Loucy (cell line): ENCODE data around the gene GLOD4.

Experiments used
- EZH2phosphoT487 ChIP-seq: fragments of 200-600 bp; IDR thresholded peaks from 2 replicates; pipeline ENCODE4 v1.6.1; 2018; ENCODE audit warnings: antibody characterized with exemption, mild to moderate bottlenecking, moderate library complexity, borderline replicate concordance
- TF ChIP-seq, protein P1 (sequence below): fragments of 200-600 bp; sonication (generic); conservative IDR thresholded peaks from 2 replicates; pipeline ENCODE4 v1.5.1; 2014; ENCODE audit warnings: mild to moderate bottlenecking, antibody characterized with exemption, low read length

DNA sequence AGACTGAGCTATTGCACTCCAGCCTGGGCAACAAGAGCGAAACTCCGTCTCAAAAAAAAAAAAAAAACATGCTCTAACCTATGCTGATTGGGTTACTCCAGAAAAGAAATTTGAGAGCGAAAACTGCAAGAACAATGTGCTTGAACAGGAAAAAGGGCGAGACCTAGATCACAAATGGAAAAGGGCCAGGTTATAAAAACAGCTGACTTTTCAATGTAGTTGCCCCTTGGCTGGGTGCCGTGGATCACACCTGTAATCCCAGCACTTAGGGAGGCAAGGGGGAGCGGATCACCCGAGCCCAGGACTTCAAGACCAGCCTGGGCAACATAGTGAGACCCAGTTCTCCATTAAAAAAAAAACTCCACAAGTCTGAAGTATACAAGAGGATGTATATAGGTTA lies 48.9 kb upstream of the GLOD4 start:
- TF ChIP-seq, protein P1, sequence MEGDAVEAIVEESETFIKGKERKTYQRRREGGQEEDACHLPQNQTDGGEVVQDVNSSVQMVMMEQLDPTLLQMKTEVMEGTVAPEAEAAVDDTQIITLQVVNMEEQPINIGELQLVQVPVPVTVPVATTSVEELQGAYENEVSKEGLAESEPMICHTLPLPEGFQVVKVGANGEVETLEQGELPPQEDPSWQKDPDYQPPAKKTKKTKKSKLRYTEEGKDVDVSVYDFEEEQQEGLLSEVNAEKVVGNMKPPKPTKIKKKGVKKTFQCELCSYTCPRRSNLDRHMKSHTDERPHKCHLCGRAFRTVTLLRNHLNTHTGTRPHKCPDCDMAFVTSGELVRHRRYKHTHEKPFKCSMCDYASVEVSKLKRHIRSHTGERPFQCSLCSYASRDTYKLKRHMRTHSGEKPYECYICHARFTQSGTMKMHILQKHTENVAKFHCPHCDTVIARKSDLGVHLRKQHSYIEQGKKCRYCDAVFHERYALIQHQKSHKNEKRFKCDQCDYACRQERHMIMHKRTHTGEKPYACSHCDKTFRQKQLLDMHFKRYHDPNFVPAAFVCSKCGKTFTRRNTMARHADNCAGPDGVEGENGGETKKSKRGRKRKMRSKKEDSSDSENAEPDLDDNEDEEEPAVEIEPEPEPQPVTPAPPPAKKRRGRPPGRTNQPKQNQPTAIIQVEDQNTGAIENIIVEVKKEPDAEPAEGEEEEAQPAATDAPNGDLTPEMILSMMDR = no peak
- no peak for TF ChIP-seq EZH2phosphoT487
